Uterus (tissue), 4 donors: ENCODE data around the gene HOXA13. TPM values are rescaled to one million over a fixed set of nuclear protein-coding genes. Genes with fewer than 3 reads are reported as not detected.

Experiments
- DNase-seq, 2 donors: peaks; one replicate each; pipeline ENCODE4 v3.0.0-alpha.2; 2019 to 2020
- H3K27ac ChIP-seq, 2 donors: fragments of 200-600 bp; sonication (generic); 1 replicate in 1 of 2; 2 replicates in 1 of 2; pipeline ENCODE4 v1.5.1; 2016 to 2018
- H3K27me3 ChIP-seq, 2 donors: fragments of 200-600 bp; sonication (generic); one replicate each; pipeline ENCODE4 v1.5.1; 2018 to 2019; ENCODE audit warnings: control low read depth in 1 of 2
- H3K36me3 ChIP-seq, 2 donors: fragments of 200-600 bp; sonication (generic); one replicate each; pipeline ENCODE4 v1.5.1; 2019; ENCODE audit warnings: control low read depth in 1 of 2
- H3K4me1 ChIP-seq, 2 donors: fragments of 200-600 bp; sonication (generic); one replicate each; pipeline ENCODE4 v1.5.1; 2018 to 2019; ENCODE audit warnings: control low read depth in 1 of 2
- H3K4me3 ChIP-seq, 2 donors: fragments of 200-600 bp; sonication (generic); 1 replicate in 1 of 2; 2 replicates in 1 of 2; pipeline ENCODE4 v1.5.1; 2018 to 2019; ENCODE audit warnings: mild to moderate bottlenecking in 1 of 2
- H3K9me3 ChIP-seq, 2 donors: fragments of 200-600 bp; sonication (generic); one replicate each; pipeline ENCODE4 v1.5.1; 2019; ENCODE audit warnings: control low read depth in 1 of 2
- POLR2A ChIP-seq, 2 donors: fragments of 450-650 bp; IDR thresholded peaks; one replicate each; pipeline ENCODE4 v1.6.1; 2016; ENCODE audit warnings: antibody characterized with exemption in 2 of 2, mild to moderate bottlenecking in 1 of 2, moderate library complexity in 1 of 2
- intact Hi-C: fragments of 100-400 bp; cut with DNase I; formaldehyde crosslinking; loops from one replicate; pipeline ENCODE4 v1.15.1; 2023; ENCODE audit warnings: low total_unique reads
- total RNA-seq, 4 donors: library from RNA; depleted of rRNA in 3 of 4; stranded (reverse); fragments of >200 nt in 3 of 4; gene quantifications; one replicate each; pipeline versions ENCODE4 v1.1.0 to v1.2.4, GENCODE V29; 2014 to 2023
- TF ChIP-seq, protein P1 (sequence below), 4 experiments: fragments of 200-600 bp in 2 of 4; fragments of 450-650 bp in 2 of 4; sonication (generic) in 2 of 4; IDR thresholded peaks; one replicate each; pipeline ENCODE4 v1.5.1; 2016 to 2019; ENCODE audit warnings: antibody characterized with exemption in 4 of 4, mild to moderate bottlenecking in 2 of 4, moderate library complexity in 1 of 4
- donor health status: DM: yes; HTN: yes; CAD: no.

Gene HOXA13
- total RNA-seq, 4 donors from 2014 or later: 0.40 to 27.5 (median 1.1) TPM

DNA sequence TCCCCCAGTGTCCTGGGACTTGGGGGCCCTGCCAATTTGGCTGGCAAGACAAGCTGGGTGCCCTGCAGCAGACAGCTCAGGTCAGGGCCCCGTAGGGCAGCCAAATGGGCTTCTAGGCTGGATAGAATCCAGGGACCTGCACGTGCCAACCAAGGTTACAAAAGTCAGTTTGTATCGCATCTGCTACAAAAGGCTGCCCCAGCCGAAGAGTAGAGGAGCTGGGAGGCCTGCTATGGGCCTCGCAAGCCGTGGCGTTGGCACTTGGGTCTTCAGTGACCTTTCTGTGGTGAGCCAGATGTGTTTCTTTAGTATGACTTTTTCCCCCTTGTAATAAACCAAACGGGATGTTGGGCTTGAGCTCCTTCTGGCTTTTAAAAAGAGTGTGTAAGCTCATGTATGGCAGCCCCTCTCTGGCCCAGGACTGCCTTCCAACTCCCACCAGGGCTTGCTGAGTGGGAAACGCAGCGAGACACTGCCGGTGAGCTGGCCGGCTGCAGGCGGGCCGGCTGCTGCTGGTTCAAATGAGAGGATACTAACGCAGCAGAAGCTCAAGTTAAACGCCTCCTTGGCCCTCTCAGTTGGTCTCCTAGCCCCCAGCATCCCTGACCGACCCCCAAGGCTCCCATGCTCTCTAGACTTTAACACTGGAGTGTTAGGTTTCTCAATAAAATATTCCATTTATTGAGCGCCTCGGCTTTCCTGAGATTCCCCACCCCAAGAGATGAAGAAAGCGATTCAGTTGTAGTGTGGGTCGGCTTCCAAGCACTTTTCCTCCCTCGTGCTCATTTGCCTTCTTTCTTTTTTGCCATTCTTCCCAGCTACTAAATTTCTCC lies 22.7 kb downstream of the HOXA13 start:
- Histone ChIP-seq H3K27me3 (no peaks in the 10 kb centered on the region), H3K27ac (peak overlapping the region; percentile 94 to 96), H3K4me3 (peak overlapping the region; percentile 58 to 66), H3K36me3 (no peaks in the 10 kb centered on the region), H3K4me1 (no peaks in the 10 kb centered on the region), H3K9me3 (no peaks in the 10 kb centered on the region)
- TF ChIP-seq, protein P1, sequence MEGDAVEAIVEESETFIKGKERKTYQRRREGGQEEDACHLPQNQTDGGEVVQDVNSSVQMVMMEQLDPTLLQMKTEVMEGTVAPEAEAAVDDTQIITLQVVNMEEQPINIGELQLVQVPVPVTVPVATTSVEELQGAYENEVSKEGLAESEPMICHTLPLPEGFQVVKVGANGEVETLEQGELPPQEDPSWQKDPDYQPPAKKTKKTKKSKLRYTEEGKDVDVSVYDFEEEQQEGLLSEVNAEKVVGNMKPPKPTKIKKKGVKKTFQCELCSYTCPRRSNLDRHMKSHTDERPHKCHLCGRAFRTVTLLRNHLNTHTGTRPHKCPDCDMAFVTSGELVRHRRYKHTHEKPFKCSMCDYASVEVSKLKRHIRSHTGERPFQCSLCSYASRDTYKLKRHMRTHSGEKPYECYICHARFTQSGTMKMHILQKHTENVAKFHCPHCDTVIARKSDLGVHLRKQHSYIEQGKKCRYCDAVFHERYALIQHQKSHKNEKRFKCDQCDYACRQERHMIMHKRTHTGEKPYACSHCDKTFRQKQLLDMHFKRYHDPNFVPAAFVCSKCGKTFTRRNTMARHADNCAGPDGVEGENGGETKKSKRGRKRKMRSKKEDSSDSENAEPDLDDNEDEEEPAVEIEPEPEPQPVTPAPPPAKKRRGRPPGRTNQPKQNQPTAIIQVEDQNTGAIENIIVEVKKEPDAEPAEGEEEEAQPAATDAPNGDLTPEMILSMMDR (IDR thresholded peaks at IDR 0.05): no peak
- TF ChIP-seq POLR2A (IDR thresholded peaks at IDR 0.05): no peak
- peak; percentile 33 to 34 for DNase-seq
- intact Hi-C loops: no loop called here

DNA sequence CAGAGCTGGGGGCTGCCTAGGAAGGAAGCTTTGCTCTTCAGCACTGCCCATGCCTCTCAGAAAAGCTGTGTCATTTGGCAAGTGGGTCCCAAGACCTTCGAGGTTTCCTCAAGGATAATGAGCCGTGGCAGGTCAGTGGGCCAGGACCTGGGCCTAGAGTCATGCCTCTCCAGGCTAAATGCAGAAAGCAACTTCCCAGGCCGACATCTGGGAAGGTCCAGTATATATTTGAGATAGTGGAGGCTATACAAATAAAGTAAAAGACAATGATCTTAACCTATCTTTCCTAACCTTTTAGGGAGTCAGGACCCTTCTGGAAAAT lies 23.4 kb downstream of the HOXA13 start:
- Histone ChIP-seq H3K27ac (peak overlapping the region; percentile 94 to 96), H3K9me3 (no peaks in the 10 kb centered on the region), H3K4me3 (peak overlapping the region; percentile 58 to 66), H3K36me3 (no peaks in the 10 kb centered on the region), H3K4me1 (no peaks in the 10 kb centered on the region), H3K27me3 (no peaks in the 10 kb centered on the region)
- TF ChIP-seq POLR2A (IDR thresholded peaks at IDR 0.05): no peak
- TF ChIP-seq, protein P1 (IDR thresholded peaks at IDR 0.05): no peak
- DNase-seq: peak in 1 of 2 donors; percentile 17
- intact Hi-C loops: no loop called here

DNA sequence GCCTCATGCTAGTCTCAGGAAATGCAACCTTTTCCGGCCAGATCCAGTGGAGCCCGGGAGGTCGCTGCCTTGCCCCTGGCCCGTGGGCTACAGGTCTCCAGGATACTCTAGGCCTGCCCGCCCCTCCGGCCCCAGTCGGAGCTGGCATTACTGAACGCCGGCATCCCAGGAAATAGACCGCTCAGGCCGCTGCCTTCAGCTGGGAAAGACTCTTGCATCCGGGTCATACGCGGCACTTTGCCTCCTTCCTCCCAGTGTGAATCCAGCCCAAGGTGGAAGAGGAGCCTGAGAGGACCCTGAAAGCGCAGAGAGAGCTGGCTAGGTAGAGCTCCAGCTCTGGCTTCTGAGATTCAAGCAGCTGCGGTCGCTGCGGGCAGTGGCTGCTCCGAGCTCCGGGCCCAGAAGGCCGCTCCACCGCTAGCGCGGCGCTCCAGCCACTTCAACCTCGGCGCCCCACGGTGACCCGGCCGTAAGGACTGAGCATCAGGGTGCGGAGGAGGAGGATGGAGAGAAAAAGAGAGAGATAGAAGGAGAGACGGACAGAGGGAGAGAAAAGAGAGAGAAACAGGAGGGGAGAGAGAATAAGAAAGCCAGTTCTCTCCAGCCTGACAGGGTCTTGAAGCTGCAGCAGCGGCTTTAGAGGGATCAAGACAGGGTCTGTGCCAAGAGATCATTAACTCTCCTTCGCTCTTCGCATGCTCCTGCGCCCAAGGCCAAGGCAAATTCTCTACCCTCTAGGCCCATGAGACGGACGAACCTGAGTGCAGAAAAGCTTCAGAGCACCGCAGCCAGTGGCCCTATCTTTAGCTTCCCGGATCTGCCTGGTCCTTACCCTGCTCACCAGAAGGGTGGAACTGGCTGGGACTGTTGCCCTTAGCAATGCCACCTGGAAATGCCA lies 24.0 kb downstream of the HOXA13 start:
- no peaks in the 10 kb centered on the region for H3K9me3 ChIP-seq
- peak; percentile 27 to 44 for DNase-seq
- H3K4me1 ChIP-seq: no peaks in the 10 kb centered on the region
- peak overlapping the region; percentile 94 to 96 for H3K27ac ChIP-seq
- H3K27me3 ChIP-seq: no peaks in the 10 kb centered on the region
- H3K36me3 ChIP-seq: no peaks in the 10 kb centered on the region
- peak overlapping the region; percentile 58 to 66 for H3K4me3 ChIP-seq
- intact Hi-C loops: no loop called here
- TF ChIP-seq, protein P1 (IDR thresholded peaks at IDR 0.05): no peak
- no peak for TF ChIP-seq POLR2A (IDR thresholded peaks at IDR 0.05)

DNA sequence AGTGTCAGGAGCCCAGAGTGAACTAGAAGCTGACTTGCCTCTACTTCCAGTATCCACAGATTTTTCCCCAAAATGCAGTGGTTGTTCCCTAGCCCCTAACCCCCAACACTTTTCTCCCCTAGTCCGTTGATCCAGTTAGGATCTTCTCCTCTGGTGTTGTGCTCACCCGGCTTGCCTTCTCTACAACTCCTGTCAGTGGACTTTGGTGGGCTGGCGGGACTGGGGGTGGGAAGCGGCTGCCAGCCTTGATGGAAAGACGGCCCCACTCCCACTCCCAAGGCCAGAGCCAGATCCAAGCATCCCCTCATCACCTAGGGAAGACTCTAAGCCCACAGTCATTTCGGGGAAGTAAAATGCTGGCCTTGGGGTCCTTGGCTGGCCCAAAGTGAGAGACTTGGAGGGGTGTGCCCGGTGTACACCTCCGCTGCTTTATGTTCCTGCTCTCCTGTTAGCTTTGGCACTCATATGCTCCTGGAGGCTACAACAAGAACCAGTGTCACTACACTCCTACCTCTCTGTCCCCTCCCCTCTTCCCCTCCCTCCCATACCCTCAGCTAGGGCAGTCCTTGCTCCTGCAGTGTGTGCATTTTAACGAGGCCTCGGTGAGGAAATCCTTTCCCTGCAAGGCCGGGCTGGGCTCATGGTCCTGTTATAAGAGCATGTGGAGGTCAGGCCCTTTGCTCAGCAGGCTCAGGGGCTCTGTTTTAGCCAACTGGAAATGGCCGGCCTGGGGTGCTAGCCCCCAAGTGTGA lies 24.8 kb downstream of the HOXA13 start:
- peak overlapping the region; percentile 94 to 96 for H3K27ac ChIP-seq
- no peaks in the 10 kb centered on the region for H3K27me3 ChIP-seq
- peak; percentile 25 to 36 for TF ChIP-seq POLR2A (IDR thresholded peaks at IDR 0.05)
- TF ChIP-seq, protein P1 (IDR thresholded peaks at IDR 0.05): no peak
- H3K4me3 ChIP-seq: peak overlapping the region; percentile 58 to 66
- H3K4me1 ChIP-seq: no peaks in the 10 kb centered on the region
- peak; percentile 54 to 73 for DNase-seq
- intact Hi-C loops: no loop called here
- no peaks in the 10 kb centered on the region for H3K9me3 ChIP-seq
- no peaks in the 10 kb centered on the region for H3K36me3 ChIP-seq
